Vagina (tissue), 2 donors: ENCODE data around the gene ATXN10.

ENCODE experiments used
- POLR2A ChIP-seq, 2 donors: fragments of 450-650 bp; IDR thresholded peaks; one replicate each; pipeline ENCODE4 v1.6.1; 2017; ENCODE audit warnings: antibody characterized with exemption in 2 of 2, mild to moderate bottlenecking in 2 of 2, moderate library complexity in 2 of 2
- TF ChIP-seq, protein P1 (sequence below), 3 experiments: fragments of 450-650 bp in 2 of 3; fragments of 200-600 bp in 1 of 3; sonication (generic) in 1 of 3; IDR thresholded peaks; one replicate each; pipeline ENCODE4 v1.5.1; 2017 to 2019; ENCODE audit warnings: antibody characterized with exemption in 3 of 3, mild to moderate bottlenecking in 2 of 3, moderate library complexity in 2 of 3

DNA sequence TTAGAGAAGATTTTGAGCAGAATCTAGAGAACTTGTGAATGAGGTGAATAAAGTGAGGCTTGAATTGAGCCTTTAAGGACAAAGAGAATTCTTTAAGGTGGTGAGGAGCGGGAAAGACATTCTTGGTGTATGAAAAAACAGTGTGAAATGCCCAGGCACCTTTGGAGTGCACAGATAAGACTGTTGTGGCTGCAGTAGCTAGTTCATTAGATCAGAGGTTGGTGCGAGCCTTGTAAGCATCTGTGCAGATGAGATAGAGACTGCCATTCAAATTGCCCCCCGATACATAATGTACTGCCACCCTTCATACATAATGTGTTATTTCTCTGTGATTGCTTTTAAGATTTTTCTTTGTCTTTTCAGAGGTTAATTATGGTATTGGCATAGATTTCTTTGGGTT lies 31.3 kb downstream of the ATXN10 start:
- TF ChIP-seq, protein P1, sequence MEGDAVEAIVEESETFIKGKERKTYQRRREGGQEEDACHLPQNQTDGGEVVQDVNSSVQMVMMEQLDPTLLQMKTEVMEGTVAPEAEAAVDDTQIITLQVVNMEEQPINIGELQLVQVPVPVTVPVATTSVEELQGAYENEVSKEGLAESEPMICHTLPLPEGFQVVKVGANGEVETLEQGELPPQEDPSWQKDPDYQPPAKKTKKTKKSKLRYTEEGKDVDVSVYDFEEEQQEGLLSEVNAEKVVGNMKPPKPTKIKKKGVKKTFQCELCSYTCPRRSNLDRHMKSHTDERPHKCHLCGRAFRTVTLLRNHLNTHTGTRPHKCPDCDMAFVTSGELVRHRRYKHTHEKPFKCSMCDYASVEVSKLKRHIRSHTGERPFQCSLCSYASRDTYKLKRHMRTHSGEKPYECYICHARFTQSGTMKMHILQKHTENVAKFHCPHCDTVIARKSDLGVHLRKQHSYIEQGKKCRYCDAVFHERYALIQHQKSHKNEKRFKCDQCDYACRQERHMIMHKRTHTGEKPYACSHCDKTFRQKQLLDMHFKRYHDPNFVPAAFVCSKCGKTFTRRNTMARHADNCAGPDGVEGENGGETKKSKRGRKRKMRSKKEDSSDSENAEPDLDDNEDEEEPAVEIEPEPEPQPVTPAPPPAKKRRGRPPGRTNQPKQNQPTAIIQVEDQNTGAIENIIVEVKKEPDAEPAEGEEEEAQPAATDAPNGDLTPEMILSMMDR (IDR thresholded peaks at IDR 0.05), result no peak
- TF ChIP-seq POLR2A (IDR thresholded peaks at IDR 0.05), result no peak
